NCI-H2107 treated with DMSO at 0.1 percent for 48 hours (cell line): ENCODE results near the gene FCER1G.

ENCODE experiments used
- DNase-seq: peaks from one replicate; lab custom pipeline; 2025; ENCODE audit not compliant: unreplicated experiment; lab: John Stamatoyannopoulos, UW

FCER1G gene

DNA sequence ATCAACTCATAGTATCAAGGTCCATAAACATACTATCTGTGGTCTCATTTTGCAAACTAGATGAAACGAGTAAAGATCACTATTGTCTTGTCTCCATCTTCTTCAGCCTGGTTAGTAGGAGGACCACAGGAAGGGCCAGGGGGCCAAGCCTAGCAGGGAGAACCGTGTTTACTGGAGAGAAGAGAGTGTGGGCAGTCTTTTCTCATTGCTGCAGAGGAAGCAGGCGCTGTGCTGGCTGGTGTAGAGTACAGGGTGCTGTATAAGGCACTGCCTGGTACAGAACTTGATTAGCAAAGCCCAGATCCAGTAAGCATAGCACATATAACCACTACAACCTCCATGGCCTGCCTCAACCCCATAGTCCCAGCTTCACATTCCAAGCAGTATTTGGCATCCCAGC lies 27.8 kb upstream of the FCER1G start:
- DNase-seq, result no peak

DNA sequence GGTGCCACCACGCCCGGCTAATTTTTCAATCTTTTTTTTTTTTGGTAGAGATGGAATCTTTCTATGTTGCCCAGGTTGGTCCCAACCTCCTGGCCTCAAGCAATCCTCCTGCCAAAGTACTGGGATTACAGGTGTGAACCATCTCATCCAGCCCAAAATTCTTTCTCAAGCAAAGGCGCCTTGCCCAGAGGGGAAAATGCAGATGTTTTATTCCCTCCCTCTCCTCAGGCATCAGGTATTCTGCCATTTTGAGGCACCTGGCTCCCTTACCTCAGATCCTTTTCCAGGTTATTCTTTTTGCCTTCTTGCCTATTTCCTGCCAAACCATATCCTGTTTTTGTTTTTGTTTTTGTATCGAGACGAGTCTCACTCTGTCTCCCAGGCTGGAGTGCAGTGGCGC lies 26.7 kb upstream of the FCER1G start:
- no peak for DNase-seq

DNA sequence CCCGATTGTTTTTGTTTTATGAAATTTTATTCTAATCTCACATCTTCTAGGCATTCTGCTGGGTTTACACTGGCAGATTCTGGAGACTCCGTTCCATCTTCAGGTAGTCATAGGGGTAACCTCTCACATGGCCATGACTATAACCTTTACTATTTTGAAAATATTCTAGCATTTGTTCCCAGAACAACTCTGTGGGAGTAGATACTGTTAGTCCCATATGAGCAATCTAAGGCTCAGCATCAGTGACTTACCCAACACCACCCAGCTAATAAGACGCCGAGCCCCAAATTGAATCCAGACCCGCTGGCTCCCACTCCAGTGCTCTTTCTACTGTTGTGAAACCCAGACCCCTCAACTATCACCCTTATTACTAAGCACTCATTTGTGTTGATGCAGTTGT lies 26.1 kb upstream of the FCER1G start:
- no peak for DNase-seq

DNA sequence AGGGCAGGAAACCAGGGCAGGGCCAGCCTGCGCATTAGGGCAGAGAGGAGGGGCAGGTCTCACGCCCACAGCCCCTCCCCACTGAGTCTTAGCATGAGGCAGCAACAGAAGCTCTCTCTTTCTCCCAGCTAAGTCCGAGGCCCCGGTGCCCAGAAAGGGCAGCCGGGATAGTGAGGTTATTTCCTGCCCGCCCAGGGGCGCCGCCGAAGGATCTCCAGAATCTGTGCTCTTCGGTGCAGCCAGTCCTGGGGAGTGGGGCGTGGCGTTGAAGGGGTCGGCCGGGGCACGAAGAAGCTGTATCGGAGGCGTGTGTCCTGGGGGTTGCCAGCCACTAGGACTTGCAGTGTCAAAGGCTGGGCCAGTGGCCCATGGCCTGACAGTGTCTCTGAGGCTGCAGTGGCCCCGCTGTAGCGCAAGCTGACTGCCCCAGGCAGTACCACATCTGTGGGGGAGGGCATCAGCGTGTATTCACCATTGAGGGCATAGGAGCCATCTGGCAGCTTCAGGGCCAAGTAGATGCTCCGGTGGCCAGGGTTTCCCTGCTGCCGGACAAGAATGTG lies 24.1 kb upstream of the FCER1G start:
- DNase-seq, result no peak

DNA sequence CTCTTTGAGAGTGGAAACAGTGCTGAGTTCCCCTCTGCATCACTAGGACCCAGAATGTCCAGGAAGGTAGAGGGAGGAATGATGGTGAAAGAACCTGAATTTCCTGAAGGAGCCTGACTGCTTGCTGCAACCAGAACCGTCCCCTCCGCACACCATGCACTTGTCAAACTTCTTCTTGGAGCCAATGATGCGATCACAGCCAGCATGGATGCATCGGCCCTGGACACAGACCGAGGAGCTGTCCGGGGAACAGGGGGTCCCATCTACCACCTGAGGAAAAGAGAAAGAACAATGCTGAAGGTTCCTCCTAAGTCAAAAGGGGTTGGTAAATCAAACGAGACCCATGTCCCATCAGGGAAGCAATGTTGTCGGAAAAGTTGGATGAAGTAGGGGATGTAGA lies 23.1 kb upstream of the FCER1G start:
- DNase-seq, result no peak

DNA sequence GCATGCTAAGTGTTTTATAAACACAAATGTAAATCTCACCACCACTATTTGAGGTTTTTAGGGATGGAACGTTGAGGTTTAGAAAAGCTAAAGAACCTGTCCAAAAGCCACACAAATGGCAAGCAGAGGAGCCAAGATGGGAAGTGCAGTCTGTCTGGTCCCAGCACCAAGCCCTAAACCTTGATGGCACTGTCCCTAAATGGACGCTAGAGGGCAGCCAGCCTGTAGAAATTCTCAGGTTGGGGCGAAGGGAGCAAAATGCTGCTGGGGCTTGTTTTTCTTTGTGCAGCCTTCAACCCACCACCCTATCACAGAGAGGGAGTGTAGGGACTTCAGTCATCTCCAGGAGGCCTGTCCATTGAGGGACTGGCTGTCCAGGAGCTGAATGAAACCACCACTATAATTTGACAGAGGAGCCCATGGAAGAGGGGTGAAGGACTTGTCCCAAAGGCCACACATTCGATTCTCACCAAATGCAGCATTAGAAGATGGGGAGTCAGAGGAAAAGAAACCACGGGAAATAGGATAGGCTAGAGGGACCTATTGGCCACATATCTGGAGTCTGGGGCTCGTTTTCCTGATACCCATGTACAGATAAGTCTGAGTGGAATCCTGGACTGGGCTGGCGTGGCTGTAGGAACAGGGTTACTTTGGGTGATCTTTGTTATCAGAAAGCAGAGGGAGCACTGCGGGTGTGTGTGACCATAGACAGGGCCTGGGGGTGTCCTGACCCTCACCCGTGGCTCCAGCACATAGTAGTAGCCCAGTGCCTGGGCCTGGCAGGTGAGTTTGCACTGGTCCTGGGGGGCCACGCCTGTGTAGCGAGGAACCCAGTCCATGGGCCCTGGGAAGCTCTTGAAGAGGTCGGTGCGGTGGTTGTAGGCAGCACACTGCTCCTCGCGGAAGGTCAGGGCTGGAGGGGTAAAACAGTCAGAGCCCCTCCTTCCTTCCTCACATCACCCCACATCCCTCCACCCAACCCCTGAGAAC lies 22.3 kb upstream of the FCER1G start:
- DNase-seq, result peak; percentile 77

DNA sequence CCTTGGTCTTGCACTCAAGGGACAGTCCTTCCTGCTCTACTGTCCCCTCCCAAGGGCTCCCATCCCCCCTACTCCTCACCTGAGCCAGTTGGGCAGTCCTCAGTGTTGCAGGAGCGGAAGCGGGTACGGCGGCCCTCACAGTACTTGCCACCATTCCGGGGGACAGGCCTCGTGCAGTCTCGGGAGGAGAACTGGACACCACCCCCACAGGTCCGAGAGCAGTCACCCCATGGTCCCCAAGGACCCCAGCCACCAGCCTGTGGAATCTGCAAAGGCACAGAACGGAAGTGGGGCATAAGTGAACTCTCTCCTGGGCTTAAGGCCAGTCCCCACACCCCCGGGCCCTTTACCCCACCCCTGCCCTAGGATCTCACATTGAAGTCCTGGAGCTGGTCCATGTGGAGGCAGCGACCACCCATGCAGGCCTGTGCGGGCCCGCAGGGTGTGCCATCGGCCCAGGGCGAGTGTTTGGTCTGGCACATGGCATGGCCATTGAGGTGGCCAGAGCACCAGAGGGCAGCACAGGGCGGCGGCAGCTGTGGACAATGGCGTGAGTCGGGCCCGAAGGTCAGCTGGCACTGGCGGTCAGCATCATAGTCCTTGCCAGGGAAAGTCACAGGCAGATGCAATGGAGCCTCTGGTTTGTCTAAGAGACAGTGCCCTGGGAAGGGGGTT lies 21.4 kb upstream of the FCER1G start:
- DNase-seq, result no peak

DNA sequence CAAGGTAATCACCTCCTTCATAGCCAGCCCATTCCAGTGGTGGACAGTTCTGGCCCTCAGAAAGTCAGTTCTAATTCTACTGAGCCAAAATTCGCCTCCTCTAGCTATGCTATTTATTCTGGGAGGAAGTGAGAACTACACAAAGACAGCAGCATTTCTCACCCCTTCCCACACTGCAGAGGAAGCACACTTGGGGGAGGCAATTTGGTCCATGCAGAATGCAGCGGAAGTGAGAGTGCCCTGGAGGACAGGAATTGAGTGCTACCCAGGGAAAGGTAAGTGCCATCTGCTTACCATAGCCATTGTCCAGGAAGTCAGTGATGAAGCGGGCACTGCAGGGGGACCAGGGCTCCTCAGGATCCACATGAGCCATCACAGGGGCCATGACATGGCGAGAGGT lies 19.9 kb upstream of the FCER1G start:
- DNase-seq, result no peak

DNA sequence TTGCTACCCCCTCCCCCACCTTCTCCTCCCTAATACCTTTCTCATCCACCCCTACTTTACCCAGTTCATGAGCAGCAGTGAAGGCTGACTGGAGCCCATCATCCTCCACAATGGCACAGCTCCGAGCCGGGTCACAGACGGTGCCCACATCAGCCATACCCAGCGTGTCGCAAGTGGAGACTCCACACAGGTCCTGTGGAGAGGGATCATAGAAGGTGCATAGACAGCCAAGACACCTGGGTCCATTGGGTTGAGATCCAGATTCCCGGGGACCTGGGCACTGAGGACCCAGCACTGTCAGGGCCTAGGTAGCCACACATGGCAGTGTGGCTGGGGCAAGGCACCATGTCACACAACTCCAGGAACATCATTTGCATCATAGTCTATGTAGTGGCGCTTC lies 19.0 kb upstream of the FCER1G start:
- no peak for DNase-seq

DNA sequence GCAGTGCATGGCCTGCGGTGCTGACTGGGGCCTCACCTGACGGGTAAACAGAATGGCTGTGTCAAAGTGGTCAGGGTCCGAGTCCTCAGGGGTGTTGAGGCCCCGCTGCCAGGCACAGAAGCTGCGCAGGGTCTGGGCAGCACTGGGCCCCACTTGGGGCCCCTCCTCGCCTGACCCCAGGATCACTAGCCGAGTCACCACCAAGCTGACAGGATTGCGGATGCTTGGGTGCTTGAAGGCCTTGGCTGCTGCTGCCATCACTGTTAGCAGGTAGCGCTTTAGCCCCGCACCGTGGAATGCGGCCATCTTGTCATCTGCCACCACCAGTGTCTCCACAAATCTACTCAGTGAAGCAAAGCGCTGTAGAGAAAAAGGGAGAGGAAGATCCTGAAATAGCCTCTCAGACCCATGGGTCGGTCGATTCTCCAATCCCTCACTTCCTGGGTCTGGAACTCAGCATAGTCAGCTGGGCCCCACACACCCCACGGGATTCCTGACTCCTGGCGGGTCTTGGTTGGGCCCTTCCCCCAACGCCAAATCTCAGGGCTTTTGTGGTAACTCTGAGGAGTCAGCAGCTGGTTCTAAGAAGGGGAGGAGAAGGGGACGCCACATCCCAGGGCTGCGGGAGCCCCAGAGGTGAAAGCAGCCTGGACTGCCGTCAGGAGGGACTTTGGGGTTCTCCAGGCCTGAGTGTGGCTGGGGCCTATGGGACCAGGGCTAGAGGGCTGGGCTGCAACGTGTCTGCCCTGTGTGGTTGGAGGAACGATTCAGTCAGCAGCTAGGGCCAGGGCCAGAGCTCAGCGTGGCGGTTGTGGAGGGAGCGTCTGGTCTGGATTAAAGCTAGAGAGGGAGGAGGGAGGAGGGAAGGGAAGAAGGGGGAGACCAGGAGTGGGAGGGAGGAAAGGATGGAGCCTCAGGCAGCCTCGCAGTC lies 18.3 kb upstream of the FCER1G start:
- no peak for DNase-seq

DNA sequence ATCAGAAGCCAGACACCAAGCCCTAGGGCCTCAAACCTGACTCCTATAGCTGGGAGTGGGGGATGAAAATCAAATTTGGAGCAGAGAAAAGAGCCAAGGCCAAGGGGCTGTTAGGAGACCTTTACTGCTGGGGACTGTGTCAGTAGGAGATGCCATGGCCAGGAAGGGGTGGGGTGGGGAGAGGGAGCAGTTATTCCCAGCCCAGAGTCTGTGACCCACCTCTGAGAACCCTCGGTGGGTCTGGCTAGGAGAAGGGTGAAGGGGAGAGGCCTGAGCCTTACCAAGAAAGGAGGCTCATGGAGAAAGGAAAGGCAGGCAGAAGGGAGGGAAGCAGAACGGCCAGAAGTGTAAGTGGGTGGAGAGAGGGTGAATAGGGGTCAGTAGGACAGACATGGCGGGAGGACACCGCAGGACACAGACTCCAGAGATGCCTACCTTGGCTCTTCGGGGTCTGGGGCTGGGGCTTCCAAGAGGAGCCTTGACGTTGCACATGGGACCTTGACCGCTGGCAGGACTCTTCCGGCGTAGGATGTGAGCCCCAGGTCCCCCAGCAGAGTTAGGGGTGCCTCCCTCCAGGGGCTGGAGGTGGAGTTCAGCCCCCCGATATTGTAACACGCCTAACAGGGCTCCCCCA lies 17.4 kb upstream of the FCER1G start:
- no peak for DNase-seq

DNA sequence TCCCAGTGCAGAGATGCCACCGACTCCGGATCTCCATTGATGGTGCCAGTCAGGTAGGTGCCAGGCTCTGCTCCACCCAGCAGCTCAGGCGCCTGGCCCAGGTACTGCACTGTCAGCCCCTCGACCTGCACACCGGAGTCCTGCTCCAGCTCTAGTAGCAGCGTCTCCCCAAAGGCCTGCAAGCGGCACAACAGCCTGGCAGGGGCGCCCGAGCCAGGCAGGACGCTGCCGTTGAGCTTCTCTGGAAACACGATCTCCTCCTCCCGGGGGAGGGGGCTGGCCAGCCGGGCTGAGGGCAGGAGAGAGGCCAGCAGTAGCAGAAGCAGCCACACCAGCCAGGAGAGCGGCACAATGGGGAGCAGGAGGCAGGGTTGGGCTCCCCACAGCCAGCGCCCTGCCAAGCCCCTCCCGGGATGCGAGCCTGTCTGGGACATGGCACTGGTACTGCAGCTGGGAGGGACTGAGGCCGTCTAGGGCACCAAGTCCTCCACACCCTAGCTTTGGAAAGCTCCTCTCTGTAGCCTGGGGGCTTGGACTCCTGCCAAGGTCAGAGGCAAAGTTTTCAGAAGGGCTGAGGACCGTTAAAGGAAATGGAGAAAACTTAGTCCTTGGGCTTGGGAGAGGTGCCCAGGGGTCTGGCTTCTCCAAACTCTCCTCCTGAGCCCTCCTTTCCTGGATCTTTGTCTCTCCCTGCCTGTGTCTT lies 16.8 kb upstream of the FCER1G start:
- peak; percentile 48 for DNase-seq

DNA sequence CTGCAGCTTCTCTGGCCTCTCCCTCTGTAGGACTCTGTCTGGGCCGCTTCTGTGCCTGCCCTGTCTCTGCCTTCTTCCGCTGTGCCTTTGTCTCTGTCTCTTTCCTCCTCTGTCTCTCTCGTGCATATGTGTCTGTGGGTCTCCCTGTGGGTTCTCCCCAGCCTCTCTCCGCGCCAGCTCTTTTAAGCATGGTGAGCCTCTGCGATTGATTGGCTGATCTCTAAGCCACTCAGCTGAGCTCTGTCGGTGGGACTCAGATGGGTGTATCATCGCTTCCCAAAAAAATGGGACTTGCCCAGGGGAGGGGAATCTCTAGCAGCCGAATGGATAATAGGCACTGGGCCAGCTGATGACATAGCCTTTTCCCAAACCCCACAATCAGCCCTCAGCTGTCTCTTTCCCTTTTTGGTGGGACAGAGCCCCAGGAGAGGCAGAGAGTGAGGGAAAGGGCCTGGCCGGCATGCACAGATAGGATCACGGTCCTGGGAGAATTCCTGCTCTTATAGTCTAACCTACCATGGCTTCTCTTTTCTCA lies 16.1 kb upstream of the FCER1G start, which contains the start of gene ADAMTS4:
ADAMTS4 (minus strand) TSS at position 158 of the 535 bp plus-strand sequence. CDS start 427 bp downstream, outside the sequence.
- no peak for DNase-seq

DNA sequence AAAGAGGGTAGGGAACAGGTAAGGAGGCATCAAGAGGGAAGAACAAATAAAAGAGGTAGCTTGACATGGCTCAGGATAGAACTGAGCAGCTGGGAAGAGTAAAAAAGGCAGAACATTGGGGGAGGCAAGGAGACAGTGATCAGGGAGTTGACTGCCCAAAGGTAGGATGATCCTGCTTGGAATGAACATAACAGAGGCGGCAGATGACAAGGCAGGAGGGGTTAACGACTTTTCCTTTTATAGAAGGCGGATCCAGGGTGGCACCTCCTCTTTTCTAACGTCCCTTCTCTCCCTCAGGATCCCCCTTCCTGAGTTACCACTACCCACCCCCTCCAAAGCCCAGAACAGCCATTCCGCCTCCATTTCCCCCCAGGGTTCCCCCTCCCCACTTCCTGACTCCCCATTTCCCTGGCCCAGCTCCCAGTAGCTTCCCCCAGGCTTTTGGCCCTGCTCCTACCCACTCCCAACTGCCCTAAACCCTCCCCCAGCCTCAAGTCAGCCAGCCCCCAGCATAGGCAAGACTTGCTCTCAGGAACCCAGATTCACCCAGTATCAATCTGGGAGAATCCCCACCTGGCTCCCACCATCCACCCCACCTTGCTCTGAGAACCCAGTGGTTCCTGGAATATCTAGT lies 15.5 kb upstream of the FCER1G start:
- DNase-seq, result no peak

DNA sequence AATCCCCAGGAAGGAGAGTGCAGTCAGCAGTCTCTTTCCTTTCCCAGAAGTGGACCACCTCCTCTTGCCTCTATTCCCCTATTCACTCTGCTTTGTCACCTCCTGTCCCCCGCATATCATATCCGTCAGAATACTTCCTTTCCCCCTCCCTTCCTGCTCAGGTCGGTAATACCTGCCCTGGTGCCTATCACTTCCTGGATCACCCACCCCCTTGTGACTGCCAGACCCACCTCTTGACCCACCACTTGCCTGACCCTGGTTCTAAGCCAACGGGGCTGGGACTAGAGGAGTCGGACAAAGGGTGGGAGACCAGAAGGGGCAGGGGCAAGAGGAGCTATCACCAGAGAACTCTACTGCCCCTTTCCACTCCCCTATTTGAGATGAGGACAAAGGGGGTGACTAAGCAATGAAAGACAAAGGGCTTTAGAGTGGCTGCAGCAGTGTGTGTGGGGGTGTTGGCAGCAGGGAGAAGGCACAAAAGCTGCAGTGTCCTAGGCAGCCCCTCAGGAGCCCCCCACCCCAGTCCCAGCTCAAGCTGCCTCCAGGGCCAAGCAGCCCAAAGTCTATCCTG lies 14.6 kb upstream of the FCER1G start:
- DNase-seq, result no peak

DNA sequence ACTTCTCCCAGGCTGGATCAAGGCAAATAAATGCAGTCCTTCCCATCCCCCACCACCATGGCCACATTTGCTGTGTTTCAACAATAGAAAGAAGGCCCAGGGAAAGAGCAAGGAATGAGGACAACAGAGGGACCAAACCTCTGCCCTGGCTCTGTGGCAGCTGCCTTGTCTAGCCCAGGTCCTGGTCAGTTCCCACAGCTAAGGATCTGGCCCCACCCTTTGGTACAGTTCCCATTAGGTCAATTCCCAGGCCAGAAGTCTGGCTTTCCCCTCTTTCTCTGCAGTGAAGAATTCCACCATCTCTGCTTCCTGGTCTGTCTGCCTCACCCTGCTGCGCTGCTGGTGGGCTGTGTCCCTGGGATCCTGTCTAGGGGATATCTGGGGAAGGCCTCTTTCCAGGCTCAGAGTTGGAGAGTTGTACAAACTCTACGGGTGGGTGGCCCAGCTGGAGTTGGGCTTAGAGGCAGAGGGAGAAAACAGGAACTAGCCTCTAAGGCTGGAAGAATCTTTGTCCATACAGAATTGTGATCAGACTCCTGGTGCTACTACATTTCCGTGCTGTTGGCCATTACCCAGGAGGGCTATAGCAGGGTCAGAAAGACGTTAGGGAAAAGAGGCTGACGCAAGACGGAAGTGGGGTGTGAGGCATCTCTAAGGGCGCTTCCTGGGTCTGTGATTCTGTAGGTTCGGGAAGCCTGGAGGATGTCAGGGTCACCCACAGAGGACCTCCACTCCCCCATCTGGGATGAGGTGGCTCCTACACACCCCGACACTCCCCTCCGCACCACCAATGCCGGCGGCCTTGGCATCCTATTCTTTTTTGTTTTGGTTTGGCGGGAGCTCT lies 13.9 kb upstream of the FCER1G start:
- no peak for DNase-seq

DNA sequence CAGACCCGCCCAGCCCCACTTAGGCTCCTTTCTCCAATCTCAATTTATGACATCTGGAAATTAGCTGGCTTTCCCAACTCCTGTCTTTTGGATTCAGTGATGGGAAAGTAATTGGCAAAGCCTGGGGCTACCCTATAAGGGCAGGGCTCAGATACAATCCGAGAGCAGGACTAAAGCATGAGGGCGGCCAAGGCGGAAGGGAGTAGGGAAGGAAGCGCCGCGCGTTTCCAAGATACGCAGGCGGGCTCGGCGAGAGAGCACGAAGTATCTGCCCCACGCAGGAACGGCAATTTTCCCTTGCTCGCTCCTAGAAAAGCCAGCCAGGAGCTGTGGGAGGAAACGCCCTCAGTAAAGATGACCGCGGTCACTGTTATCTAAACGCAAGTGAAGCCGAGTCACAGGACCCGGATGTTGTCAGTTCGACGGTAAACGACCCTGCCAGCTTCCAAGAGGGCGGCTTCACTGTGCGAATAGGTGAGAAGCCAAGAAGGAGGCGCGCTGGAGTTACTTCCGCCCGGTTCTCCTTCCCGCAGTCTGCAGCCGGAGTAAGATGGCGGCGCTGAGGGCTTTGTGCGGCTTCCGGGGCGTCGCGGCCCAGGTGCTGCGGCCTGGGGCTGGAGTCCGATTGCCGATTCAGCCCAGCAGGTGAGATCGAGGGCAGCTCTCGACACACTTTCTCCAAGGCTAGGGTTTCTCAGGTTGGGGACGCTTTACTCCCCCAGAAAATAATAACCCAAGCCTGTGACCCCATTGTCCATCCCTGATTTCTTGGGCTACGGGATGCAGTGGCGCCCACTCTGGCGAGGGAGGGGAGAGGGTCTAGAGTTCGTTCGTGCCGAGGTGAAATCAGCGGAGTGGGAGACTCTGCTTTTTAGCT lies 13.0 kb upstream of the FCER1G start, which contains the start of gene NDUFS2:
NDUFS2 (plus strand) TSS at position 532 of the 877 bp plus-strand sequence; CDS start at position 551, 19 bp downstream.
- peak; percentile 98 for DNase-seq
